Common myeloid progenitor, CD34-positive (primary cell): ENCODE data around the gene LINGO3.

Experiments
- CTCF ChIA-PET: fragments of 350-600 bp; sonication (Branson Sonifier 250); formaldehyde crosslinking; loops from one replicate; lab custom pipeline; 2021; ENCODE audit warnings: antibody characterized with exemption; lab: Charles Lee
- POLR2A ChIA-PET: fragments of 350-600 bp; sonication (Branson Sonifier 250); formaldehyde crosslinking; loops from one replicate; lab custom pipeline; 2021; ENCODE audit warnings: antibody characterized with exemption; lab: Charles Lee
- DNase-seq, 3 donors: peaks; one replicate each; pipeline versions ENCODE4 v3.0.0 to v3.0.0-alpha.2; 2013
- H3K27ac ChIP-seq, 2 experiments: 1 replicate in 1 of 2; 2 replicates in 1 of 2; pipeline ENCODE4 v1.7.0; 2013; ENCODE audit warnings: inconsistent platforms in 2 of 2, low read length in 2 of 2, mild to moderate bottlenecking in 2 of 2, low read depth in 1 of 2, moderate library complexity in 1 of 2; ENCODE audit not compliant: severe bottlenecking in 2 of 2, insufficient read depth in 1 of 2, poor library complexity in 1 of 2
- H3K27me3 ChIP-seq, 5 experiments: replicated peaks in 2 of 5; 1 replicate in 3 of 5; 2 replicates in 2 of 5; pipeline versions ENCODE4 v1.6.1 to v1.7.0; 2013; ENCODE audit warnings: low read length in 4 of 5, mild to moderate bottlenecking in 2 of 5, moderate library complexity in 2 of 5, inconsistent platforms in 1 of 5; ENCODE audit not compliant: insufficient read depth in 5 of 5, control insufficient read depth in 4 of 5
- H3K36me3 ChIP-seq, 4 experiments: 1 replicate in 2 of 4; 2 replicates in 2 of 4; pipeline versions ENCODE4 v1.6.1 to v1.7.0; 2013; ENCODE audit warnings: low read length in 3 of 4, control low read depth in 1 of 4, mild to moderate bottlenecking in 1 of 4; ENCODE audit not compliant: control insufficient read depth in 4 of 4, insufficient read depth in 4 of 4
- H3K4me1 ChIP-seq, 4 experiments: 1 replicate in 3 of 4; 2 replicates in 1 of 4; pipeline versions ENCODE4 v1.6.1 to v1.7.1; 2013; ENCODE audit warnings: low read length in 3 of 4, mild to moderate bottlenecking in 3 of 4, control low read depth in 1 of 4, inconsistent platforms in 1 of 4, moderate library complexity in 1 of 4; ENCODE audit not compliant: control insufficient read depth in 4 of 4, insufficient read depth in 4 of 4; ENCODE audit errors: control extremely low read depth in 1 of 4
- H3K4me3 ChIP-seq, 7 experiments: 1 replicate in 4 of 7; 2 replicates in 3 of 7; pipeline versions ENCODE4 v1.5.1 to v1.7.0; 2013; ENCODE audit warnings: mild to moderate bottlenecking in 7 of 7, low read length in 6 of 7, moderate library complexity in 6 of 7, inconsistent platforms in 2 of 7, low read depth in 2 of 7, control low read depth in 1 of 7; ENCODE audit not compliant: insufficient read depth in 4 of 7, control insufficient read depth in 1 of 7; ENCODE audit errors: extremely low read depth in 1 of 7
- H3K9me3 ChIP-seq, 5 experiments: 1 replicate in 4 of 5; 2 replicates in 1 of 5; pipeline versions ENCODE4 v1.6.1 to v1.7.1; 2013; ENCODE audit warnings: low read length in 4 of 5, mild to moderate bottlenecking in 2 of 5, inconsistent platforms in 1 of 5, low read depth in 1 of 5, moderate library complexity in 1 of 5; ENCODE audit not compliant: control insufficient read depth in 4 of 5, insufficient read depth in 2 of 5; ENCODE audit errors: control extremely low read depth in 1 of 5
- WGBS: methylation state at CpG from one replicate; pipeline ENCODE4 v1.1.5; 2013; ENCODE audit not compliant: insufficient coverage; 5-methylcytosine and 5-hydroxymethylcytosine counted together

LINGO3 gene

DNA sequence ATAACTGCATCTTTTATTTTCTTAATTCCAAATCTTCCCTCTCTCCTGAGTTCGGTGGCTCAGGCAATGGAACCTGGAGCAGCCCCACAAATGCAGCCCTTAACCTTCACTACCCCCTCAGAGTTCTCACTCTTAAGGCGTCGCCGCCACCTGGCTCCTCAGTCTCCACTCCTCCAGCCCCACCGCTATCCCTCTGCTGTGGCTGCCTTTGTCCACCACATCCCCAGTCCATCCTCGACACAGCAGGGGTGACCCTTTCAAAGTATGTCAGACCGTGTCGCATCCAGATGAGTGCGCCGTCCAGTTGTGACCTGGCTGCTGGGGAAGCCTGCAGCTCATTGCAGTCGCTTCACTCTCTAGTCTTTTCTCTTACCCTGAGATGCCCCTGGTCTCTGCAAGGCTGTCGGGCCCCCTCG is 21.6 kb upstream of the LINGO3 start:
- H3K9me3 ChIP-seq = no peaks in the 10 kb centered on the region
- peaks cover 0 to 27% (median under 1%) of the 10 kb centered on the region in 4 experiments for H3K36me3 ChIP-seq
- peak overlapping the region; percentile 8 to 98 (median 93) for H3K4me3 ChIP-seq
- CTCF ChIA-PET = interaction anchor here (1.9 kb wide), 1 partner anchor 64 kb away, joined by 5 read pairs; no protein-coding TSS in a partner anchor
- H3K4me1 ChIP-seq = peaks cover 2 to 87% (median 83%) of the 10 kb centered on the region in 4 experiments
- H3K27ac ChIP-seq = peak overlapping the region; percentile 88 to 96
- DNase-seq = no peak
- POLR2A ChIA-PET = interaction anchor here (0.6 to 1.3 kb wide), 2 partner anchors 11 to 42 kb away, joined by 4 to 8 read pairs; no protein-coding TSS in a partner anchor
- 88% methylated on average over 11 of the region's 13 CpGs for WGBS
- no peaks in the 10 kb centered on the region for H3K27me3 ChIP-seq

- Histone ChIP-seq H3K27me3 (no peaks in the 10 kb centered on the region), H3K9me3 (no peaks in the 10 kb centered on the region), H3K36me3 (peaks cover 0 to 27% (median 2%) of the 10 kb centered on the region in 4 experiments), H3K4me1 (peaks cover 2 to 87% (median 84%) of the 10 kb centered on the region in 4 experiments), H3K4me3 (peak overlapping the region; percentile 70 to 98 (median 93)), H3K27ac (peak overlapping the region; percentile 88 to 96)
- POLR2A ChIA-PET = no interaction called here
- no peak for DNase-seq
- 13% methylated on average over 11 of the region's 16 CpGs for WGBS
- CTCF ChIA-PET = interaction anchor here (1.9 kb wide), 1 partner anchor 64 kb away, joined by 5 read pairs; no protein-coding TSS in a partner anchor
Measured at GRCh38 chr19:2329149-2329478, 21.2 kb upstream of the LINGO3 start.

DNA sequence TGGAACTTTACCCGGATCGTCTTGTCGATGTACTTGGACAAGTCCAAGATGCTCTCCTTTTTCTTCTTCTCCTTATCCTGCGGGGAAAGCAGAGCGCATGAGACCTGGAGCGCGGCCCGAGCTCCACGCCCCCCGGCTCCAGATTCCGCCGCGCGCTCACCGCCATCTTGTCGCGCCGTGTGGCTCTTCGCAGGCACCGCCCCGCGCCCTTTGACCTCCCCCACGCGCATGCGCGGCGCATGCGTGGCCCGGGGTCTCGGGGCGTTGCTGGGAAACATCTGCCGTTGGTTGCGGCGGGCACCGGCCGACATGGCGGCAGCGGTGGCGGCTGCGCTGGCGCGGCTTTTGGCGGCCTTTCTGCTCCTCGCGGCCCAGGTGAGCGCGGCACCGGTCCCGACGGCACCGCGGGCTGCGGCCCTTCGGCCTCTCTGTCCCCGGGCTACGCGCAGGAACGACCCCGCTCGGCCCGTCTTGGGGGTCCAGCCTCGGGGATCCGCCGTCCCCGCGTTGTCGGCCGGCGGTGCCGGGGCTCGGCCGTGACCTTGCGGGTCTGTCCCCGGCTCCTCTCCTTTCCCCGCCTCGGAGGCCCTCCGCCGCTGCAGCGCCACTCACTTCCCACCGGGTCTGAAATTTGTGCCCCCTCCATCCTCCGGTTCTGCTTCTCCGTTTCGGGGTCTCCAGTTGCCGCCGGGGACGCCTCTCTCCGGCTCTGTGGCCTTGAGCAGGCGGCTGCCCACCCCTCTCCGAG is 20.6 kb upstream of the LINGO3 start, which contains the start of the genes LSM7 and SPPL2B:
Gene LSM7, minus strand, starts transcription at position 186 of the 748 bp plus-strand sequence. Its CDS starts 20 bp downstream, at position 166.
Gene SPPL2B, plus strand, starts transcription at position 284 of the 748 bp plus-strand sequence. Its CDS starts 26 bp downstream, at position 310.
- POLR2A ChIA-PET = interaction anchor here (1.3 kb wide), 2 partner anchors 12 to 41 kb away, joined by 4 to 6 read pairs; no protein-coding TSS in a partner anchor
- Histone ChIP-seq H3K9me3 (no peaks in the 10 kb centered on the region), H3K36me3 (peaks cover 0 to 32% (median 3%) of the 10 kb centered on the region in 4 experiments), H3K27me3 (no peaks in the 10 kb centered on the region), H3K4me1 (peaks cover 2 to 85% (median 81%) of the 10 kb centered on the region in 4 experiments), H3K4me3 (peak within 1 kb of the TSS; percentile 70 to 98 (median 93)), H3K27ac (peak within 1 kb of the TSS; percentile 88 to 96)
- peak; percentile 89 to 96 (median 94) for DNase-seq
- CTCF ChIA-PET = interaction anchor here (1.3 to 2.2 kb wide), 2 partner anchors 13 to 54 kb away, joined by 4 to 11 read pairs; no protein-coding TSS in a partner anchor
- 0% methylated on average over 84 of the region's 89 CpGs for WGBS

GRCh38 chr19:2327773-2328400 is 19.9 kb upstream of the LINGO3 start:
- Histone ChIP-seq H3K9me3 (no peaks in the 10 kb centered on the region), H3K27ac (peak overlapping the region; percentile 88 to 96), H3K27me3 (no peaks in the 10 kb centered on the region), H3K4me1 (peaks cover 2 to 85% (median 75%) of the 10 kb centered on the region in 4 experiments), H3K36me3 (peaks cover 0 to 39% (median 7%) of the 10 kb centered on the region in 4 experiments), H3K4me3 (peak overlapping the region; percentile 70 to 98 (median 93))
- 1% methylated on average over 14 of the region's 18 CpGs for WGBS
- peak in 2 of 3 donors; percentile 54 to 65 for DNase-seq
- ChIA-PET POLR2A (interaction anchor here (1.0 to 1.3 kb wide), 3 partner anchors 12 to 40 kb away, joined by 3 to 6 read pairs (median 4); no protein-coding TSS in a partner anchor), CTCF (interaction anchor here (1.0 to 2.2 kb wide), 5 partner anchors 12 to 142 kb away, joined by 3 to 11 read pairs (median 4); no protein-coding TSS in a partner anchor)

DNA sequence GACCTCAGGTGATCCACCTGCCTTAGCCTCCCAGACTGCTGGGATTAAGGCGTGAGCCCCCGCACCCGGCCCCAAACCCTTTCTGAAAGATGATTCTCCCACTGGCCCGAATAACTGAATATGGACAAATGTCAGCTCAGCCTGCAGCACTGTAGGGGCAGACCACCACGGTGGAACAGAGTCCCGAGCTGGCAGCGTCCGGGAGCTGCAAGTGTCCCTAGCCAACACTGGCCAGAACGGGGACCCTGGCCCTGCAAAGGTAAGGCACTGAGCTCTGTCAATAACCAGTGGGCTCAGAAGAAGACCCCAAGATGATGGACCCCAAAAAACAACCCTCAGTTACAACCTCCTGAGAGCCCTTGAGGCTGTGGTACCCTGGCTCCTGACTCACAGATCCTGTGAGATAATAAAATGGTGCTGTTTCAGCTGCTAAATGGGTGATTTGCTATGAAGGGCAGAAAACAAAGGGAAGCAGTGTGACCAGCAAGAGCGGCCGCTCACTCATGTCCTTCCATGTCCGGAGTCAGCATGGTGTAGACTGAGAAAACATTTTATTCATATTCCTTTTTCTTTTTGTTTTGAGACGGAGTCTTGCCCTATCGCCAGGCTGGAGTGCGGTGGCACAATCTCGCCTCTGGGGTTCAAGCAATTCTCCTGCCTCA is 18.9 kb upstream of the LINGO3 start:
- Histone ChIP-seq H3K27me3 (no peaks in the 10 kb centered on the region), H3K4me1 (peaks cover 2 to 80% (median 65%) of the 10 kb centered on the region in 4 experiments), H3K4me3 (peak overlapping the region in 5 of 7 experiments; percentile 80 to 98 (median 95)), H3K27ac (peak overlapping the region; percentile 88 to 96), H3K9me3 (no peaks in the 10 kb centered on the region), H3K36me3 (peaks cover 0 to 46% (median 13%) of the 10 kb centered on the region in 4 experiments)
- ChIA-PET CTCF (interaction anchor here (0.6 to 2.9 kb wide), 8 partner anchors 11 to 301 kb away, joined by 3 to 11 read pairs (median 4); no protein-coding TSS in a partner anchor), POLR2A (interaction anchor here (0.6 to 2.7 kb wide), 6 partner anchors 11 to 153 kb away, joined by 3 to 23 read pairs (median 5); partner anchors contain the start of gene PEAK3)
- no peak for DNase-seq
- 95% methylated on average over 16 of the region's 16 CpGs for WGBS
